A673 (cell line): ENCODE measurements around the gene SYNC. TPM values are rescaled to one million over a fixed set of nuclear protein-coding genes. Genes with fewer than 3 reads are reported as not detected.
A peak's percentile ranks its signal among the peaks of the same experiment; 100 is the strongest.

Experiments
- BruUV-seq: library from RNA; stranded (reverse); fragments of 400-500 nt; replicated peaks from 2 replicates; lab custom pipeline; 2021; lab: Mats Ljungman, UMichigan
- CTCF ChIA-PET: fragments of 300-600 bp; sonication (Branson Sonifier 250); formaldehyde crosslinking; loops from one replicate; lab custom pipeline; 2022; ENCODE audit warnings: antibody characterized with exemption; lab: Charles Lee
- POLR2A ChIA-PET: fragments of 300-600 bp; sonication (Branson Sonifier 250); formaldehyde crosslinking; loops from one replicate; lab custom pipeline; 2022; ENCODE audit warnings: antibody characterized with exemption; ENCODE audit not compliant: low non-redundant PET; lab: Charles Lee
- DNase-seq: peaks from one replicate; pipeline ENCODE4 v3.0.0-alpha.2; 2015; ENCODE audit warnings: low spot score
- H3K27ac ChIP-seq: fragments of 200-600 bp; sonication (generic); 2 replicates; pipeline ENCODE4 v1.5.1; 2016; ENCODE audit warnings: mixed run types, low read depth, mild to moderate bottlenecking, mixed read lengths, antibody characterized with exemption, low read length; ENCODE audit not compliant: poor library complexity, severe bottlenecking
- H3K27me3 ChIP-seq: fragments of 200-600 bp; sonication (generic); replicated peaks from 2 replicates; pipeline ENCODE4 v1.6.1; 2017; ENCODE audit warnings: mixed run types, low read depth, mild to moderate bottlenecking, mixed read lengths, antibody characterized with exemption, low read length; ENCODE audit not compliant: insufficient read depth, poor library complexity
- H3K36me3 ChIP-seq: fragments of 200-600 bp; sonication (generic); 2 replicates; pipeline ENCODE4 v1.6.1; 2016; ENCODE audit warnings: mixed run types, mild to moderate bottlenecking, mixed read lengths, antibody characterized with exemption, low read length; ENCODE audit not compliant: insufficient read depth, poor library complexity, severe bottlenecking
- H3K4me1 ChIP-seq: fragments of 200-600 bp; sonication (generic); 2 replicates; pipeline ENCODE4 v1.6.1; 2017; ENCODE audit warnings: mixed run types, mild to moderate bottlenecking, mixed read lengths, antibody characterized with exemption, low read length; ENCODE audit not compliant: insufficient read depth, poor library complexity, severe bottlenecking
- H3K4me3 ChIP-seq: fragments of 200-600 bp; sonication (generic); 2 replicates; pipeline ENCODE4 v1.5.1; 2016; ENCODE audit warnings: low read depth, mixed run types, mild to moderate bottlenecking, mixed read lengths, low read length; ENCODE audit not compliant: poor library complexity, severe bottlenecking
- H3K9me3 ChIP-seq: fragments of 200-600 bp; sonication (generic); 2 replicates; pipeline ENCODE4 v1.6.1; 2016; ENCODE audit warnings: mixed run types, low read depth, mild to moderate bottlenecking, mixed read lengths, antibody characterized with exemption, low read length; ENCODE audit not compliant: poor library complexity, severe bottlenecking
- CTCF ChIP-seq: fragments of 300-800, 200-600 bp; sonication (generic); conservative IDR thresholded peaks from 2 replicates; pipeline ENCODE4 v1.5.1; 2017; ENCODE audit warnings: low read depth, mild to moderate bottlenecking, antibody characterized with exemption, low read length, moderate library complexity, mixed read lengths
- EZH2 ChIP-seq: fragments of 200-600 bp; sonication (generic); IDR thresholded peaks from 2 replicates; pipeline ENCODE4 v1.6.1; 2017; ENCODE audit warnings: borderline replicate concordance, low read depth, mild to moderate bottlenecking, mixed read lengths, antibody characterized with exemption, low read length; ENCODE audit not compliant: poor library complexity, severe bottlenecking
- intact Hi-C: fragments of 100-400 bp; cut with micrococcal nuclease; formaldehyde crosslinking; loops from one replicate; pipeline ENCODE4 v1.10.0; 2022; ENCODE audit not compliant: unreplicated experiment
- total RNA-seq: library from RNA; stranded (reverse); gene quantifications from 2 replicates; pipeline ENCODE4 v1.2.3, GENCODE V29; 2021

SYNC gene
- total RNA-seq, 1 experiment from 2014 or later, result 0.71 TPM

GRCh38 chr1:32742199-32742947 lies 39.8 kb upstream of the SYNC start:
- BruUV-seq, result no TSS peak
- no peaks in the 10 kb centered on the region for H3K36me3 ChIP-seq
- H3K4me1 ChIP-seq, result no peaks in the 10 kb centered on the region
- H3K4me3 ChIP-seq, result peak overlapping the region; percentile 59
- no peak overlapping the region for H3K27ac ChIP-seq
- DNase-seq, result no peak
- intact Hi-C loops, result no loop called here
- ChIA-PET CTCF (no interaction called here), POLR2A (no interaction called here)
- no peaks in the 10 kb centered on the region for H3K9me3 ChIP-seq
- H3K27me3 ChIP-seq, result no peaks in the 10 kb centered on the region
- TF ChIP-seq CTCF (no peak), EZH2 (no peak)

GRCh38 chr1:32741413-32742198 lies 39.0 kb upstream of the SYNC start:
- intact Hi-C loops, result no loop called here
- Histone ChIP-seq H3K4me3 (peak overlapping the region; percentile 59), H3K4me1 (no peaks in the 10 kb centered on the region), H3K36me3 (no peaks in the 10 kb centered on the region), H3K9me3 (no peaks in the 10 kb centered on the region), H3K27me3 (no peaks in the 10 kb centered on the region), H3K27ac (no peak overlapping the region)
- TF ChIP-seq CTCF, result peak; percentile 48
- no peak for TF ChIP-seq EZH2
- no TSS peak for BruUV-seq
- DNase-seq, result no peak
- CTCF ChIA-PET, result no interaction called here
- POLR2A ChIA-PET, result no interaction called here

GRCh38 chr1:32741059-32741412 lies 38.5 kb upstream of the SYNC start:
- Histone ChIP-seq H3K27me3 (no peaks in the 10 kb centered on the region), H3K9me3 (no peaks in the 10 kb centered on the region), H3K27ac (no peak overlapping the region), H3K4me1 (no peaks in the 10 kb centered on the region), H3K4me3 (peak overlapping the region; percentile 59), H3K36me3 (no peaks in the 10 kb centered on the region)
- no peak for TF ChIP-seq CTCF
- TF ChIP-seq EZH2, result no peak
- intact Hi-C loops, result no loop called here
- ChIA-PET POLR2A (no interaction called here), CTCF (no interaction called here)
- no peak for DNase-seq
- no TSS peak for BruUV-seq
